ENCODE measurements around the gene PSMG4. TPM values are rescaled to one million over a fixed set of nuclear protein-coding genes. Genes with fewer than 3 reads are reported as not detected.

Gene PSMG4
- polyA plus RNA-seq, 1 donor (not counting 4 experiments of a cell fraction or from before 2014, with no cell fraction given) = 16.3 TPM

DNA sequence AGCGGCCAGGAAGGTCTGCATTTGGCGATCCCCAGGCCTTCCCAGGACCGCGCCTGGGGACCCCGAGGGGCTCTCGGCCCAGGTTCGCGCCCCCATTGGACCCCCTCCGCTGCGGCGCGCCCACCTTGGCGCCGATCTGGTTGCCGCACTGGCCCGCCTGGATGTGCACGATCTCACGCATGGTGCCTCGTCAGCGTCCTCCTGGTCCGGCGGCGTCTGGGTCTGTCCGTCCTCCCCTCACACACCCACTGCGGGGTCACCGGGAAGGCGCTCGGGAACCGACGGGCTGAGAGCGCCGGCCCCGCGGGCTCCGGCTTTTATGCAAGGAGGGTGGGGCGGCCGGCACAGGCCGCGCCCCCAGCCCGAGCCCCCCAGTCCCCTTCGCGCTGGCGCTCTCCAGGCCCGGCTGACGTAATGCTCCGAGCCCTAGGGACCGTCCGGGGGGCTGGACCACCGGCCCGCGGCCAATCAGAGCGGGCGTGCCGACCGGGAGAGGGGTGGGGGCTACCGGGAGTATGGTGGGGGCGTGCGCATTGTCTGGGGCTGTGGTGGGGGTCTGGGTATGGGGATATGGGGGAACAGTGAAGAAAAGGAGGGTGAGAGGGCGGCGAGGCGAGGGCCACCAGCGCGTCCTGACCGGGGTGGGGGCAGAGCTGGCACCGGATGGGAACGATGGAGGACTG is 31.2 kb upstream of the PSMG4 start, which contains the start of gene TUBB2B:
Gene TUBB2B (minus strand): TSS at position 291 of the 683 bp plus-strand sequence. CDS start 110 bp downstream, at position 181.
- Histone ChIP-seq H3K9ac (ENCODE audit: control insufficient read depth, extremely low read depth, insufficient read depth, low read length) (no peak within 1 kb of the TSS), H4K20me1 (ENCODE audit: control insufficient read depth, extremely low read depth, insufficient read depth, low read length) (no peaks in the 10 kb centered on the region), H3K4me3 (ENCODE audit: control insufficient read depth in 2 of 3, extremely low read depth in 1 of 3, insufficient read depth in 2 of 3, low read depth in 1 of 3, low read length in 3 of 3) (peak within 1 kb of the TSS; percentile 26 to 56 (median 35)), H3K4me1 (ENCODE audit: control insufficient read depth, extremely low read depth, insufficient read depth, low read length) (peaks cover 18% of the 10 kb centered on the region), H2AFZ (ENCODE audit: control insufficient read depth, low read length) (peak within 1 kb of the TSS; percentile 35), H3K4me2 (ENCODE audit: control insufficient read depth, extremely low read depth, insufficient read depth, low read depth, low read length) (peak within 1 kb of the TSS; percentile 82), H3K27me3 (ENCODE audit: control insufficient read depth, extremely low read depth, insufficient read depth, low read length) (peaks cover 79% of the 10 kb centered on the region), H3K9me1 (ENCODE audit: control insufficient read depth, extremely low read depth, insufficient read depth, low read length) (no peaks in the 10 kb centered on the region), H3K79me2 (ENCODE audit: control insufficient read depth, insufficient read depth, low read length) (no peaks in the 10 kb centered on the region), H3K9me3 (ENCODE audit: control insufficient read depth, low read depth, low read length) (no peaks in the 10 kb centered on the region), H3K36me3 (ENCODE audit: control insufficient read depth in 2 of 2, extremely low read depth in 1 of 2, insufficient read depth in 2 of 2, low read length in 2 of 2) (no peaks in the 10 kb centered on the region), H3K27ac (ENCODE audit: control insufficient read depth, insufficient read depth, low read length) (no peak within 1 kb of the TSS)
- peak; percentile 60 for TF ChIP-seq EZH2 (IDR thresholded peaks at IDR 0.05; ENCODE audit: low read length)
- TF ChIP-seq, protein P1, sequence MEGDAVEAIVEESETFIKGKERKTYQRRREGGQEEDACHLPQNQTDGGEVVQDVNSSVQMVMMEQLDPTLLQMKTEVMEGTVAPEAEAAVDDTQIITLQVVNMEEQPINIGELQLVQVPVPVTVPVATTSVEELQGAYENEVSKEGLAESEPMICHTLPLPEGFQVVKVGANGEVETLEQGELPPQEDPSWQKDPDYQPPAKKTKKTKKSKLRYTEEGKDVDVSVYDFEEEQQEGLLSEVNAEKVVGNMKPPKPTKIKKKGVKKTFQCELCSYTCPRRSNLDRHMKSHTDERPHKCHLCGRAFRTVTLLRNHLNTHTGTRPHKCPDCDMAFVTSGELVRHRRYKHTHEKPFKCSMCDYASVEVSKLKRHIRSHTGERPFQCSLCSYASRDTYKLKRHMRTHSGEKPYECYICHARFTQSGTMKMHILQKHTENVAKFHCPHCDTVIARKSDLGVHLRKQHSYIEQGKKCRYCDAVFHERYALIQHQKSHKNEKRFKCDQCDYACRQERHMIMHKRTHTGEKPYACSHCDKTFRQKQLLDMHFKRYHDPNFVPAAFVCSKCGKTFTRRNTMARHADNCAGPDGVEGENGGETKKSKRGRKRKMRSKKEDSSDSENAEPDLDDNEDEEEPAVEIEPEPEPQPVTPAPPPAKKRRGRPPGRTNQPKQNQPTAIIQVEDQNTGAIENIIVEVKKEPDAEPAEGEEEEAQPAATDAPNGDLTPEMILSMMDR (optimal IDR thresholded peaks at IDR 0.05 in 1 of 3, IDR thresholded peaks at IDR 0.05 in 1 of 3, conservative IDR thresholded peaks at IDR 0.05 in 1 of 3; ENCODE audit: extremely low read depth in 1 of 3, insufficient read depth in 2 of 3, low read length in 3 of 3) = no peak
- FAIRE-seq (no peak), DNase-seq (ENCODE audit: low read depth, low spot score) (no peak)
- dilution Hi-C loops (cut with MboI; ENCODE audit: extremely low pct_ligation_motif_present, low sequenced_read_pairs) = no loop called here

- H2AFZ ChIP-seq (ENCODE audit: control insufficient read depth, low read length) = no peak overlapping the region
- no peaks in the 10 kb centered on the region for H3K9me1 ChIP-seq (ENCODE audit: control insufficient read depth, extremely low read depth, insufficient read depth, low read length)
- peak; percentile 86 for TF ChIP-seq EZH2 (IDR thresholded peaks at IDR 0.05; ENCODE audit: low read length)
- TF ChIP-seq, protein P1 (optimal IDR thresholded peaks at IDR 0.05 in 1 of 3, IDR thresholded peaks at IDR 0.05 in 1 of 3, conservative IDR thresholded peaks at IDR 0.05 in 1 of 3; ENCODE audit: extremely low read depth in 1 of 3, insufficient read depth in 2 of 3, low read length in 3 of 3) = no peak
- no peak overlapping the region for H3K27ac ChIP-seq (ENCODE audit: control insufficient read depth, insufficient read depth, low read length)
- FAIRE-seq = no peak
- dilution Hi-C loops (cut with MboI; ENCODE audit: extremely low pct_ligation_motif_present, low sequenced_read_pairs) = no loop called here
- H3K36me3 ChIP-seq (ENCODE audit: control insufficient read depth in 2 of 2, extremely low read depth in 1 of 2, insufficient read depth in 2 of 2, low read length in 2 of 2) = no peaks in the 10 kb centered on the region
- no peaks in the 10 kb centered on the region for H3K9me3 ChIP-seq (ENCODE audit: control insufficient read depth, low read depth, low read length)
- H3K4me3 ChIP-seq (ENCODE audit: control insufficient read depth in 2 of 3, extremely low read depth in 1 of 3, insufficient read depth in 2 of 3, low read depth in 1 of 3, low read length in 3 of 3) = no peak overlapping the region
- DNase-seq (ENCODE audit: low read depth, low spot score) = no peak
- H3K4me1 ChIP-seq (ENCODE audit: control insufficient read depth, extremely low read depth, insufficient read depth, low read length) = peaks cover 18% of the 10 kb centered on the region
- H3K79me2 ChIP-seq (ENCODE audit: control insufficient read depth, insufficient read depth, low read length) = no peaks in the 10 kb centered on the region
- no peak overlapping the region for H3K4me2 ChIP-seq (ENCODE audit: control insufficient read depth, extremely low read depth, insufficient read depth, low read depth, low read length)
- H3K27me3 ChIP-seq (ENCODE audit: control insufficient read depth, extremely low read depth, insufficient read depth, low read length) = peaks cover 80% of the 10 kb centered on the region
- H3K9ac ChIP-seq (ENCODE audit: control insufficient read depth, extremely low read depth, insufficient read depth, low read length) = no peak overlapping the region
- no peaks in the 10 kb centered on the region for H4K20me1 ChIP-seq (ENCODE audit: control insufficient read depth, extremely low read depth, insufficient read depth, low read length)
These were observed 30.6 kb upstream of the PSMG4 start for GRCh38 chr6:3228046-3228671.
